Stimulated activated CD4-positive, alpha-beta T cell treated with anti-CD3 and anti-CD28 coated beads, Interleukin-4, amount 100 ng/mL, for 1 hour (primary cell): Measurements from ENCODE around the gene GSTM5.
"Not testable (repeated sequence)": the region's sequence is repeated elsewhere in the genome, so short reads cannot be mapped to it uniquely, and the experiment has no call there.

Source experiments
- DNase-seq: peaks from one replicate; pipeline ENCODE4 v3.0.0-alpha.2; 2020

Gene GSTM5

DNA sequence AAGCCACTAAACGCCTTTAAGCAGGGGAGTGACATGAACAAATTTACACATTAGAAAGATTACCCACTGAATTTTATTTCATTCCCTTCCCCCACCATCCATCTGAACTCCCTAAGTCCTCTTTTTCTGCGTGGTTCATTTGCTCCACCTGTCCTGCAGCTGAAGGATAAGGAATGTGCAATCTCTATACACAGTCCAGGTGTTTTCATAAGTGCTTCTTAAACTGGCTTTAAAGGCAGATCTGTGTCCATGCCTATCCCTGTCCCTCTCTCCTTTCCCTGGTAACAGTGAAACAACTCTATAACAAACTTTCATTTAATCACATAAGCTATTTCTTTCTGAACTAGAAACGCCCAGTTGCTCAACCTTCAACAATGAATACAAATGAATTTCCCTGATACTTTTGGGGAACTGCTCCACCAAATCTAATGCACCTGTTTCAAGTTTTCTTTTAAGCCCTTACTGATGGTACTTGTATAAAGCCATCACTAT lies 20.4 kb downstream of the GSTM5 start:
- no peak for DNase-seq

DNA sequence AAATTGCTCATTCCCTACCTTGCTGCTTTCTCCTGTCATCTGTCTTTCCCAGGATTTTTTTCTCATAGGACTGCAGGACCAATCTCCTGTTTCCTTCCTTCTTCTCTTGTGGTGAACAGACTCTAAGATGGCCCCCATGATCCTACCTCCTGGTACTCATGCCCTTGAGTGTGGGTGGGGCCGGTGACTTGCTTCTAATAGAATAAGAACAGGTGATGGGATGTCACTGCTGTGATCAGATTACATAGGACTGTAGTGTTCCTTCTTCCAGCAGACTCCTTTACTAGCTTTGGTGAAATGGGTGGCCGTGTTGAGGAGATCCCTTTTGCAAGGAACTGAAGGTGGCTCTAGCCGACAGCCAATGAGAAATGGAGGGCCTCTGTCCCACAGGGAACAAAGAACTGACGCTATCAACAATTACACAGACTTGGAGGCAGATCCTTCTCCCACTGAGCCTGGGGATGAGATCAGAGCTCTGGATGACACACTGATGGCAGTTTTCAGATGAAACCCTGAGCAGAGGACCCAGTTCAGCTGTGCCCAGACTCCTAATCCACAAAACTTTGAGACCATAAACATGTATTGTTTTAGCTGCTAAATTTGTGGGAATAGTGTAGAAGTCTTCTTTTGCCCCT lies 21.3 kb downstream of the GSTM5 start:
- no peak for DNase-seq

DNA sequence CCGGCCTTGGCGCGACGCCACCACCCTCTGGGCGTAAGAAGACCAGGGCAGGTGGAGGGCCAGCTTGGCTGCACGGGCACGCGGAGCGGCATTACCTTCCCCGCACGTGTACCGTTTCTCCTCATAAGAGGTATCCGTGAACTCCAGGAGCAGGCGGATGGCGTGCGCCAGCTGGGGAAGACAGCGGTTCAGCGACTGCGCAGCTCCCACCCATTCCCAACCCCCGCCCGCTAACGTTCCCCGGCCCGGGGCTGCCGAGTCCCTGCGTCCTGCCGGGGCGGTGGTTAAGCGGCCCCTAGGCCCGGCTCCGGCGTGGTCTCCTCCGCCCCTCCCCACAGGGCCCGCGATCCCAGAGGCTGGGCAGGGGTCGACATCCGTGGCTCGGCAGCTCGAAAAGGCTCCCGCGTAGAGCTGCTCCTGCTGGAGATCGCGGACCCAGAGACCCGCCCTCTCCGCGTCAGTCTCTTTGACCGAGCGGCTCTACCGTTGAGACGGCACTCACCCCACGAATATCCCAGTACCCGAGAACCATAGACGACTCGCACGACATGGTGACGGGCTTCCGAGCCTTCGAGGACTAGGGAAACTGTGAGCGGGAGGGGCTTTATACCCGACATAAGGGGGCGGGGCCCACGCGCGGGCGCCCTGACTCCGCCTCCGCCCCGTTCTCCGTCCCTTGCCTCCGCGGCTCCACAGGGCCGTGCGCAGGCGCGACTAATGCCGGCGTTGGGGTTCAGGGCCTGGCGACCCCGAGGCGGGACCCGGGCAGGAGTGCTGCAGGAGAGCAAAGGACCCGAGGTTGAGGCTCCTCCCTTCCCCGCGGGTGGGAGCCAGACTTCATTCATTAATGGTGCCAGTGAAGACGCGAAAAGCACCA lies 27.9 kb downstream of the GSTM5 start:
- peak; percentile 81 for DNase-seq

DNA sequence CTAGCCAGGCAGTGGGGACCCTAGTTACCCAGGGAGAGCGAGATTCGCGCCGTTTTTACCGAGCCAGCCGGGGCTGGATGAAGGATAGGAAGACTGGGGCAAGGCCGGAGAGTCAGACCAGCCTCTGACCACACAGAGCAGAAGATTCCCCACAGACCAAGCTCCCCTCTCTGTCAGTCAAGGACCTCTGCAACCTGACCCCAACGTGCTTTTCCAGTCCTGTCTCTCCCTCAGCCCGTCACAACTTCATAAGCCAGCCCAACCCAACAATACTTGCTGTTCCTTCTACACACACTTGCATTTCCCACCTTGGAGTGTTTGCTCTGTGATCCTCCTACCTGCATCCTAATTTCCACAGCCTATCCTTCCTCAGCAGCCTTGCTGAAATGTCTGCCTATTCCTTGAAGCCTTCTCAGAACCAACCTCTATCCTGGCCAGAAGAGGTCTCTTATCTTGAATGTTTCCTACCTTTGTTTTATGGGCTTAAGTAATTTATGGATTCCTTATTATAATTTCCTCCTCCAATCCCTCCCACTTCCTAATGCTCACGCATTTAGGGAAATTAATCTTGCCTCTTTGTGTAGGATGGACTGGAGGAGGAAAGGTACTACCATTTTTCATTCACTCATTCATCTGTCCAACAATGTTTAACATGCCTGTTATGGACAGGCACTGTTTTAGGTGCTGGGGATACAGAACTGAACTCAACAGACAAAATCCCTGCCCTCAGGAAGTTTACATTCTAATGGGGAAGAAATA lies 28.7 kb downstream of the GSTM5 start, which contains the start of gene GSTM3:
TSS of gene GSTM3 (minus strand) at position 424 of the 759 bp plus-strand sequence. CDS start 751 bp downstream, outside the sequence.
- DNase-seq = no peak

DNA sequence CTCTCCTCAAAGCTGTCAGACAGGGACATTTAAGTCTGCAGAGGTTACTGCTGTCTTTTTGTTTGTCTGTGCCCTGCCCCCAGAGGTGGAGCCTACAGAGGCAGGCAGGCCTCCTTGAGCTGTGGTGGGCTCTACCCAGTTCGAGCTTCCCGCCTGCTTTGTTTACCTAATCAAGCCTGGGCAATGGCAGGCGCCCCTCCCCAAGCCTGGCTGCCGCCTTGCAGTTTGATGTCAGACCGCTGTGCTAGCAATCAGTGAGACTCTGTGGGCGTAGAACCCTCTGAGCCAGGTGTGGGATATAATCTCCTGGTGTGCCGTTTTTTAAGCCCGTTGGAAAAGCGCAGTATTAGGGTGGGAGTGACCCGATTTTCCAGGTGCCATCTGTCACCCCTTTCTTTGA lies 36.3 kb downstream of the GSTM5 start:
- not testable (repeated sequence) for DNase-seq

DNA sequence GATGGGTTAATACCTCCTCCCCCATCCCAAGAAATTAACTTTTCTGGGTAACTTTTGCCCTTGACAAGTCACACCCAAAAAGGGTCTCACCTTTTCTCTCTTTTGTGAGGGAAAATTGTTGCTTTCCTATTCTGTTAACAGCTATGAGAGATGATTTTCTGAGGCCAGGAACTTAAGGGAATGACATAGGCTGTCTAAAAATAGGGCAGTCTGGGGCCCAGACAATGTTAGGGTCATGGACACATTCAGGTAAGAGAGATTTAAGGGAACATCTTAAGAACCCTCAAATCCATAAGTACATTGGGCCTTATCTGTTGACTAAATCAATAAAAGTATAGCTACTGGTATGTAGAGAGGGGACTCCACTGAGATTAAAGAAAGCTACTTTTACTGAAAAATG lies 37.2 kb downstream of the GSTM5 start:
- DNase-seq = no peak

DNA sequence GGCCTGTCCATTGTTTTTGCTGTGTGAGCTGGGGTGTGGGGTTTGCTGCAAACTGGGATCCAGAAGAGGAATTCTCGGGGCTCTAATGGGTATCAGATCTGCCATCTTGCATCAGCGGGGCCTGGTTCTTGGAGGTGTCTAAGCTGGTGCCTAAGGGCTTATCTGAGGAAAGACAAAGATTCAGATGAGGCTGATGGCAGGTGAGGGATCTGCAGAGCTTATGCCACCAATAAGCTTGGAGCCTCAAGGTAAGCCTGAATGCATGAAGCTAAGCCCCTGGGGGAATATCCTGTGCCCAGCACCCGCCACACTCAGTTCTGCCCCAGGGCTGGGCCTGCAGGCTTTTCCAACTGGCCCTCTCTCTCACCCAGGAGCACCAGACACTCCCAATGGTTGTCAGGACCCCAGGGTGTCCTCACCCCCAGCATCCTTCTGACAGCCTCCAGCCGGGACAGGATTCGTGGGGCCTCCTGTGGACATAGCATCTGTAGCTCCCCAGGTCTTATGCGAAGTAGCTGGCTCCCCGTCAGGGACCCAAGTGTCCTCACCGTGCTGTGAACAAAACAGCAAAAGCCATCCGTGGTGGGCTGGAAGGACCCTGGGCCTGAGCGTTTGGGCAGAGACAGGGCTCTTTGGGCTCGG lies 38.3 kb downstream of the GSTM5 start:
- DNase-seq = no peak

DNA sequence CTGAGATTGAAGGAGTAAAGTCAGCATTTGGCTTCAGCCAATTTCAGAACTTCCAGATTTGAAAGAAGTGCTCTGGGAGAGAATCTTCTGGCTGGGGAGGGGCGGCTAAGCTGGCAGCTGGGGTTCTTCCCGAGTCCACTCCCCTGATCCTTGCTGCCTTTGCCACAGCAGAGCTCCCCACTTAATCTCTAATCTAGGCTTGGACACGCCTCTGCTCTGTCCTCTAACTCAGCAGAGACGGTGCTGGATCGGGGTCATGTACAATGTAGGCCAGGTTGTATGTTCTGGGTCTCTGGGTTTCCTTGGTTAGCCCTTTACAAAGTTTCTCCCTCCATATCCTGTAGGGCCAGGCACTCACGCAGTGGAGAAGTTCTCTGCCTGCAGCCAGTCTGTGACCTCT lies 38.9 kb downstream of the GSTM5 start:
- DNase-seq = no peak

DNA sequence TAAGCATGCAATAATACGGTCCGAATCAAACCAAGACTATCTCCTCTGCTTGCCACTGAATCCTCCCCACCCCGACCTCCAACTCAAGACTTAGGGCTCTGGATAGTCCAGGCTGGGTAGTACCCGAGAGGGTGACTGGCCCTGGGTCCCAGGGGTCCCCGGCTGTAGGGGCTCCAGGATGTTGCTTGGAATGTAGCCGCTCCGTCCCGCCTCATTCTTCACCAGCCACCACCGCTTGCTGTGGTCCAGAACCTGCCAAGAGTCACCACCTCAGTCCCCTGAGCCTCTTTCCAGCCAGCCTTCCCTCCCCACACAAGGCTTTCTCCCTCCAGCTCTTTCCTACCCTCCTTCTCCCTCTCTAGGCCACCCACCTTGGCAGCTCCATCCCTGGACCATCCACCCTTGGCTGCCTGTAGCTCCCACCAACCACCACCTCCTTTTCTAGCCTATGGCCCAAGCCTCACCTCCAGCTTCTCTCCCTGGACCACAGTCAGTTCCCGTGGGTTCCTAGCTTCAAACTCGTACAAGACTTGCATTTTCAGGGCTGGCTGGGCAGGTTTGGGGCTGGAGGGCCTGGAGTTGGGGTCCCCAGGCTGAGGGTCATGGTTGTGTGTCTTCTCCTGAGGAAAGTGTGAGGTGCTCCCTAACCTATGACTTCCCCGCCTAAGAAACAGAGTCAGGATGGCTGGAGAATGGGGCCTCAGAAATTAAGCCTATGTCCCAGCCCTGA lies 39.6 kb downstream of the GSTM5 start:
- DNase-seq = no peak

DNA sequence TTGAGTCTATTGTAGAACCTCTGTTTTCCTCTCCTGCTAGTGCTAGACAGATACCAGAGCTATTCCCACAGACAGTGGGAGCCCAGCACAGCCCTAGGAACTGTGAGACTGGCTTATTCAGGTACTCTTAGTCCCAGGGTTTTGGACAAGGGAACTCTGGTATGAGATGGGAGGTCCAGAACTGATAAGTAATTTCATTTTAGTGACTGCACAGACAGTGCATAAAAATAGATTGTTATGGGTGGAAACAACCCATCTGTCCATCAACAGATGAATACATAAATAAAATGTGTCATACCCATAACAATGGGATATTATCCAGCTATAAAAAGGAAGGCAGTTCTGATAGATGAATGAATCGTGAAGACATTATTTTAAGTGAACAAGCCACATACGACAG lies 42.7 kb downstream of the GSTM5 start:
- no peak for DNase-seq

DNA sequence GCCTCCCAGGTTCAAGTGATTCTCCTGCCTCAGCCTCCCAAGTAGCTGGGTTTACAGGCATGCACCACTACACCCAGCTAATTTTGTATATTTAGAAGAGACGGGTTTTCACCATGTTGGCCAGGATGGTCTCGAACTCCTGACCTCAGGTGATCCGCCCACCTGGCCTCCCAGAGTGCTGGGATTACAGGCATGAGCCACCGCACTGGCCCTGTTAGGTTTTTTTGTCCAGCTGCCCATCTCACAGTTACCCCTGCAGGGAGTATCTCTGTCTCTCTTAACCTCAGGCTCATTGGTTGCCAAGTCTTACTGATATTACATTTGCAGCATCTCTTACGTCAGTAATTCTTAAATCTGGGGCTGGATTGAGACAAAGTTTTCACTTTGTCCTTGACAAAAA lies 44.3 kb downstream of the GSTM5 start:
- DNase-seq = not testable (repeated sequence)

DNA sequence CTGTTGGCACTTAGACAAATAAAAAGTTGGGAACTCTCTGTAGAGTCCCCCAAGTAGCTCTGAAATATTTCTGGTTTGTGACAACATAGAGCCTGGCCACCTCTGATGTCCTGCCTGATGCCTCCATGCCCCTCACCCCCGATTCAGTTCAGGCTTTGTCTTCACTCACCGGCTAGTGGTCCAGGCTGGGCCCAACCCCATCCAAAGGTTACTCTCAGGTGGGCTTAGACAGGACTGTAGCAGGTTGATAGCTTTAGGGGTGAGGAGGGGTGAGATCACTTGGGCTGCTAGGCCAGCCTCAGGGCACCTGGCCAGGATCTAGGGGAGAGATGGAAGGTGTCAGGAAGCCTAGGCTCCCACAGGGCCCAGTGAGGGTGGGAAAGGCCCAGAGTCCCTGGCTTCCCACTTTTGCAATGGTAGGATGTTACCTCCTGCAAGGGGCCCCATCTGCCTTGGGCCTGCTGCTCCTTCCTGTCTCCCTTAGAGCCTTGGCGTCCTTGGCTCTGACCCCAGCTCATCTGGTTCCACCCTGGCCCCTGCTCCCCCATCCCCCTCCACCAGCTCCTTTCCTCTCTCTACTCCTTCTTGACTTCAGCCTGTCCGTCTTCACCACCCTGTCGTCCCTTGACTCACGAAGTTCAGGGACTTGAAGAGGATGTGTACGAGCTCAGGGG lies 44.9 kb downstream of the GSTM5 start:
- no peak for DNase-seq

DNA sequence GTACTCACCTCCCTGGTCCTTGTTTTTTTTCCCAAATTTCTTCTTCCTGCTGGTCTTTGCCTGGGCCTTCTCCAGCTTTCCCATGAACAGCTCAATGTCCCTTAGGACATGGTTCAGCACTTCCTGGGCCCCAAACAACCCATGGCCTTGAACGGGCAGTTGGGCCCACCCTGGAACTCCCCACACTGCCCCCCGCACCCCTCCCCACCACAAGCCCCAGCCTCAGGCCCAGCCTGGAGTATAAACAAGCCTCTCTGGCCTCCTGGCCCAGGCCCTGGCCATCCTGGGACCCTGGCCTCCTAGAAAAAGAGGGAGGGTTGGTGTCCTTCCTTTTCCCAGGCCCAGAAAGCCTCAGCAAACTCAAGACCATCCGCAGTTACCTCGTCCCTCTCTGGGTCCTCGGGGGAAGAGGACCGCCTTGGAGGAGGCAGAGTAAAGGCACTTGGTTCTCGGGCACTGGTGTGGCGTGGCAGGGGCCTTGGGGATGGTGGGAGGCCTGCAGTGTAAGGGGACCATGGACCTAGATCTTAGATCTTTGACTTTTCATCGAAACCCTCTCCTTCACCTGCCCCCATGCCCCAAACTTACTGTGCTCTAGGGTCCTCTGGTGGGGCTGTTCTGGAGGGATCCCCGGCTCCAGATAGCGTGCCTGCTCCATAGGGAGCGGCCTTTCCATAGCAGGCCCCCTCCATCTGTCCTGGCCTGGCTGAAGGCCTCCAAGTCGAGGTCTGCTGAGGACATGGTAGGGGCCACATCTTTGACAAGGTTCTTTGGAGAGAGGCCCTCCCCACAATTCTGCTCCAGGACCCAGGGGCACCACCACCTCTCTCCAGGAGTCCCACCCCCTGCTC lies 46.1 kb downstream of the GSTM5 start:
- no peak for DNase-seq

DNA sequence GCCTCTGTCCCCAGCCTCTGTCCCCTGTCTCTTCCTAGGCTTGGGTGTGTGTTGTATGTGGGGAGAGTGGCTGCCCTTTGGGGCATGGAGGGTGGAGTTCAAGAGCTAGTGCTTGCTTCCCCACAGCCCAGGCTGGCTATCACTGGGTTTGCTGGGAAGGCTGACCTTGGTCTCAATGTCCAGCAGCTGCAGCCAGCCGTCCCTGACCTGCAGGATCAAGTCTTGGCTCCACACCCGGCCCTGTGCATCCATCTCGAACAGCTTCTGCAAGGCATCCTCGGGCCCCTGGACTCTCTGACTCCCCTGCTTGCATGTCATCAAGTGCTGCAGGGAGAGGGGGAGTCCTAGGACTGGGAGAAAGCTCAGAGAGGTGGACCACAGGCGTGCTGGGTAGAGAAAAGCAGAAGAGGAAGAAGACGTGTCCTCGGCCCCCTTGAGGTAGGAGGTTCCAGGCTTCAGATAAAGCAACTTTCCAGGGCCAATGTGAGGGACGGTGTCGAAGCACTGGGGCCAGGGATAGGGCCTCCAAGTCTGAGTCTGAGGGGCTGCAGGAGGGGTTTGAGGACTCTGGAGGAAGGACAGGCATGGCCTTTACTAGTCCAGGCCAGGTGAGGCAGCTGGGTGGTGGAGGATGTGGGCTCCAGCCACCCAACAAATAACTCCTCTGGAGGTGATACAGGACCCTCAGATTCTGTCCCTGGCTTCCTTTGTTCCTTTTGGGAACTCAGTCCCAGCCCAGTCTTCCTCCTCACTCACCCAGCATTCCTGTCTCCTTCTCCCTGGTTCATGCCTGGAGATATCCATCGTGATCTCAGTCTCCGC lies 47.7 kb downstream of the GSTM5 start:
- DNase-seq = no peak

DNA sequence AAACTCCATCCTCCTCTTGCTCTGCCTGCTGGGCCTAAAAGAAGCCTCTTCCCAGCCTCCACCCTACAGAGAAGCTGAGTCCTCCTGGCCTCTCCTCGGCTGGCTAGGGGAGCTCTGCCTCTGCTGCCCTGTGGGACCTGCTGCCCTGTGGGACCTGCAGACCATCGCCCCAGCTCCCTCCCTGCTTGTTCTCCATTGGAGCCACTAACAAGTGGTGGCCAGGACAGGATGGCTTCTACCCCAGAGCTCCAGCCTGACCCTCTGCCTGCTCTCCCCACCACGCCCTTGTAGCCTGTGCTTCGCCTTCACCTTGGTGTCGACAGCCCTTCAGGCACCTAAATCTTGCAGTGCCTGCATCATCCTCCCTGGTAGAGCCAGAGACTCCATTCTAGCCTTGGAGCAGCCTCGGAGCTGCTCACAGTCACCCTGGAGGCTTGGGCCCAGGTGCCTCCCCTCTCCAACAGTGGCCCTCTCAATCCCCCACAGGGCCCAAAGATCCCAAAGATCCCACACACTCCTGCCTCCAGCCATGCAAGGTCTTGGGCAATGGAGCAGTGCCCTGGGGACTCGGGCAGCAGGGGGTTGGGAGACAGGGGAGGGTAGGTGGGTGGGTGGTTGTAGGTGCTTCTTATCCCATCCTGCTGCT lies 48.7 kb downstream of the GSTM5 start:
- no peak for DNase-seq

DNA sequence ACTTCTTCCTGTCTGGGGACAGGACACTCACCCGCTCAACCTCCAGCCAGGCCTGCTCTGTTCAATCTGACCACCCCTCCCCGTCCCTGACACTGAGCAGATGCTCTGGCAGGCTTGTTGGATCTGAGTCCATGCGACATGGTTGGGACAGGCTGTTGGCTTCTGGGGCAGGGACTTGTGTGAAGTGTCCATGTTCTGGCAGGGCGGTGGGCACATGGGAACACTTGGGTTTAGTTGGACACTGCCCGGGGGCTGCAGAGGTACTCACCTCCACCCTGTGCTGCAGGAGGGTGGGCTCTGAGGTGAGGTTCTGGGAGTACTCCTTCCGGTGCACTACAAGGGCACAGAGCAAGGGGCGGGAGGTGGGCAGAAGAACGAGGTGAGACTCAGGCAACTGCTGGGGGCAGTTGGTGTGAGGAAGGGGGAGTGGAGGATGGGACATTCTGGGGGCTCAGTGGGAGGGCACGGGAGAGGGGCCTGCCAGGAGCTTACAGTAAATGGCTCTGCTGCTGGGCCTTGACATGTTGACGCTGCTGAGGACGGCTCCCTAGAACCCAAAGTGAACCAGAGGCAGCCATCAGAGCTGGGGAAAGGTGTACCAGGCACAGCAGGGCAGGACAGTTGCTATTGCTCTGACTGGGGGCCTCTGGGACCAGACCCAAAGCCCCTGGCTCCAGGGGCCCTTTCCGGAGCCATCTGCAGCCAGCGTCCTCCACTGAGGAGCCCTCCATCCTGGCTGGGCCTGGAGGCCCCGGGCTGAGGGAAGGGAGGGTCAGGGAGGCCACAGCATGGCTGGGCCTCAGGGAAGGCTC lies 49.4 kb downstream of the GSTM5 start:
- DNase-seq = no peak

DNA sequence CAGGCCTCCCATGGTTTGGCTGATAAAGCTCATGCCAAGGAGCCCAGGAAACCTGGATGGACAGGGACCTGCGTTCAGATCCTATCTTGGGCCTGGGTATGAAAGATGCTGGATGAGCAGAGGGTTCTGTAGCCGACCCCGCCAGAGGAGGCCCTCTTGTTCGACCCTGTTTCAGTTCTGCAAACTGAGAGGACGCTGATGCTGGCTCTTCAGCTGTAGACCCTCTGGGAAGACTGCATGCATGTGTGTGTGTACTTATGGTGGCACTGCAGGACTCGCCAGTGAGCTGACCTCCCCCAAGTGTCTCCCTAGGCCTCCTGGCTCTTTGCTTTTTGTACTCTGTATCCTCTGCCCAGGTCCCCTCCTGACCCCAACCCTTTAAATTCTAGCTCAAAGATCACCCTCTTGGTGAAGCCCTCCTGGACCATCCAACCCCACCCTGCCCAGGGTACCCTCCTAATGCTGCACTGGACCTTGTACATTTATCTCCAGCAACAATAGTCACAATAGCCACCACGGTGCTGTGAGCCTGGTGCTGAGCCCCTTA lies 50.1 kb downstream of the GSTM5 start:
- no peak for DNase-seq
